LNCAP (cell line): ENCODE measurements around the gene FOXD1.

Experiments used
- TF ChIP-seq, protein P1 (sequence below): fragments of 450-650 bp; IDR thresholded peaks from 2 replicates; pipeline ENCODE4 v1.5.1; 2017; ENCODE audit warnings: mild to moderate bottlenecking

The FOXD1 gene

DNA sequence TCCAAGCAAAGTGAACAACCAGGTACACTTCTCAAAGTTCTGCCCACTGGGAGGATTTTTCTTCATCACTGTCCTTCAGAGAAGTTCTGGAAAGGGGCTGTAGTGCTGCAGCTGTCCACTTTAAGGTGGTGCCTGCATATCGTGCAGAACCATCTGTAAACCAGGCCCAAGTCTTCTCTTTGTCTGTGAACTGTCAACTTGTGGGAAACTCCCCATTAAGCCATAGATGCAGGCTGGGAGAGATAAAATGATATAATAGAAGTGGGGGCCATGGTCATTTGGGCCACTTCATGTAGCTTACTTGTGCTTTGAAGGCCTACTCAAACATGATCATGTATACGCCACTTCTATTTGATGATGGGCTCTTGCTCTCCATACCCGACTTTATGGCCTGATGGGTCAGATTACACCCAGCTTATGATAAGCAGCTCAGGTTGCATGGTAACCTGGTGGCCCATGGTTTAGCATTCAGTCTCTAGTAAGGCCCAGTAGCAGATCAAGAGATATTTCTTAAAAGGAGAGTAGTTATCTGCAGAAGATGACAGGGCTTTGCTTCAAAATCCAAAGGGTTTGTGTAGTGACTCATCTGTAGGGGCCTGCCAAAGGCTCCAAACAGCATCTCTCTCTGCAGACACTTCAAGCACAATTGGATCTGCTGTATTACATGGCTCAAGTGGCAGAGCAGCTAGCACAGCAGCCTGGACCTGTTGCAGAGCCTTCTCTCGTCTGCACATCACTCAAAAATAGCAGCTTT is 34.0 kb upstream of the FOXD1 start:
- TF ChIP-seq, protein P1, sequence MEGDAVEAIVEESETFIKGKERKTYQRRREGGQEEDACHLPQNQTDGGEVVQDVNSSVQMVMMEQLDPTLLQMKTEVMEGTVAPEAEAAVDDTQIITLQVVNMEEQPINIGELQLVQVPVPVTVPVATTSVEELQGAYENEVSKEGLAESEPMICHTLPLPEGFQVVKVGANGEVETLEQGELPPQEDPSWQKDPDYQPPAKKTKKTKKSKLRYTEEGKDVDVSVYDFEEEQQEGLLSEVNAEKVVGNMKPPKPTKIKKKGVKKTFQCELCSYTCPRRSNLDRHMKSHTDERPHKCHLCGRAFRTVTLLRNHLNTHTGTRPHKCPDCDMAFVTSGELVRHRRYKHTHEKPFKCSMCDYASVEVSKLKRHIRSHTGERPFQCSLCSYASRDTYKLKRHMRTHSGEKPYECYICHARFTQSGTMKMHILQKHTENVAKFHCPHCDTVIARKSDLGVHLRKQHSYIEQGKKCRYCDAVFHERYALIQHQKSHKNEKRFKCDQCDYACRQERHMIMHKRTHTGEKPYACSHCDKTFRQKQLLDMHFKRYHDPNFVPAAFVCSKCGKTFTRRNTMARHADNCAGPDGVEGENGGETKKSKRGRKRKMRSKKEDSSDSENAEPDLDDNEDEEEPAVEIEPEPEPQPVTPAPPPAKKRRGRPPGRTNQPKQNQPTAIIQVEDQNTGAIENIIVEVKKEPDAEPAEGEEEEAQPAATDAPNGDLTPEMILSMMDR = no peak

DNA sequence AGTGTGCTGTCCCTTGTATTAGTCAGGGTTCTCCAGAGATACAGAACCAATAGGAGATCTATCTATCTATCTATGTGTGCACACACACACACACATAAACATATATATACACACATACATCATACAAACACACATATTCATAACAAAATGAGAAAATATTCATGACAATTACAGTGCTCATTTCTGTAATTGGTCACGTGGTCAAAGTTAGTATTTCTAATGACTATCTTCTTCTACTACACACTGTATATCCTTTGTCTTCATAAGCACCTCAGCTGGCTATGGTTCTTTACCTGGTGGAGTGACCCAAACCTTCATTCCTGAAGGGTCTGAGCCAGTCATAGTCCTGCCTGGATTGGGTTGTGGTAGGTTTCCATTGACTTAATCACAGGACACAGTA is 31.9 kb upstream of the FOXD1 start:
- TF ChIP-seq, protein P1 = no peak

DNA sequence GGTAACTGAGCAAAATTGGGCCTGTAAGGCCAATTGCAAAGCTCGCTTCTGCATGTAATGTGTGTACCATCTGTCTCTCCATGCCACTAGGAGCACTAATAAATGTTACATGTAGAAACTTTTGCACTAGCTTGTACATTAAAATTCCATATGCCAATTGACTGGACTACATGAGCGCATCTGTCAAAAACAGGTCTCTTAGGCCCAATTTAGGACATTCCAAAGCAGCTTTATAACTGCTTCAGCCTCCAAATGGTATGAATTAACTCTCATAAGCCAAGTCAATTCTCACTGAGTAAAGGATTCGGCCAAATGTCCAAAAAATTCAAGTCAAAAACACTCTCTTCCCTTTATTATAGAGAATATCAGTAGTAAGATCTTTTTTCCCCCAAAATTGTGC is 23.5 kb upstream of the FOXD1 start:
- TF ChIP-seq, protein P1 = no peak

DNA sequence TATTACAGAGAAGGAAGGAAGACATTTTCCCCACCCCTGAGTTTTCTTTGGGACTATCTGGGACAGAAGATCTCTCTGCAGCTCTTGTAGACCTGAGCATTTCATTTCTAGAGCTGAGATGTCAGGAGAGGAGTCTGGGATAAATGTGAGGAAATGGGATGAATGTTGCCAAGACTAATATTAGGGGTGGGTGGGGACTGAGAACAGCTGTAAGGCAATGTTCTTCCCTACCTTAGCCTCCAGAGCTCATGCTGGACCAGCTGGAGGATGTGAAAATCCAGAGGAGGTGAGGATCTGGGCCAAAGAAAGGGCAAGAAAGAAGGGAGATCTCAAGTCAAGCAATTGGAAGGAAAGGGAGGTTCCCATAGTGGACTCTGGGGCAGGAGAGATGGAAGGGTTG is 23.1 kb upstream of the FOXD1 start:
- TF ChIP-seq, protein P1 = no peak

DNA sequence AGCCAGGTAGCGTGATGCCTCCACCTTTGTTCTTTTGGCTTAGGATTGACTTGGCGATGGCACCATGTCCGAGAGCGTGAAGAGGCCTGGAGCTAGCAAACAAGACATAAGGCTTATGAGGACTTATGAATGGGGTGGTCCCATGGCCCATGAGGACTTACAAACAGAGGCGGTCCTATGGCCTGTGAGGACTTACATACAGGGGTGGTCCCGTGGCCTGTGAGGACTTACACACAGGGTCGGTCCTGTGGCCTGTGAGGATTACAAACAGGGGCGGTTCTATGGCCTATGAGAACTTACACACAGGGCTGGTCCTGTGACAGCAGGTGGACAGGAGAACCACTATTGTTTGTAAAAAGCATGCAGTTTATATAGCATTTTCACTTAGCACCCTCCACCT is 21.3 kb upstream of the FOXD1 start:
- TF ChIP-seq, protein P1 = no peak

DNA sequence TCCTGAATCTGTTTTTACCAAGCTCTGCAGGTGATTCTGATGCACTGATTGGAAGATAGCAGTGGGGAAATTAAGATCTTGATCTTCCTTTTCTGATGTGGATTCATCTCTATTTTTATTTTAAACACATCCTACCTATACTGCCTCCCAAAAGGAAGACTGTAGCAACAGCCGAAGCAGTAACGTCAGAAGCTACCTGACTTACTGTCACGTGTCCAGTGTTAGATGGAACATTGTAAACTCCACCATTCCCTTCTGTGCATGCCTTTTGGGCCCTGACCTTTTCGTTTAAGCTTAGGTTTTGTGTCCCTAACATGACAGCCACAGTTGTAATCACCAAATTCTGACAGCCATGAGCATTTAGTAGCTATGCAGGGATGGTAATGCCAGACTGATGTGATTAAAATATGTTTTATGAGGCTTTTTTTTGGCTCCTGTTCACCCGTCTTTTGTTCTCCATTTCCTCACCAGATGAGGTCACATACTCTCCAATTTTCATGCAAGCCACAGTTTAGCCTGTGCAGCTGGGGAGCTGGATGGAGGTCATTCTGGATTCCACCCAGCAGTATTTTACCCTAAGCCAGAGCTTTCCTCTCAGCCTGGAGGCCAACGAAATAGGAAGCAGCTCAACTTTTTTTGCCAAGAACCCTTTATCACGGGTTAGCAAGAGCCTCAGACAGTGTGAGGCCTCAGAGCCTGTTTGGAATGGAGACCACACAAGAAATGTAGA is 15.6 kb upstream of the FOXD1 start:
- TF ChIP-seq, protein P1 = no peak

DNA sequence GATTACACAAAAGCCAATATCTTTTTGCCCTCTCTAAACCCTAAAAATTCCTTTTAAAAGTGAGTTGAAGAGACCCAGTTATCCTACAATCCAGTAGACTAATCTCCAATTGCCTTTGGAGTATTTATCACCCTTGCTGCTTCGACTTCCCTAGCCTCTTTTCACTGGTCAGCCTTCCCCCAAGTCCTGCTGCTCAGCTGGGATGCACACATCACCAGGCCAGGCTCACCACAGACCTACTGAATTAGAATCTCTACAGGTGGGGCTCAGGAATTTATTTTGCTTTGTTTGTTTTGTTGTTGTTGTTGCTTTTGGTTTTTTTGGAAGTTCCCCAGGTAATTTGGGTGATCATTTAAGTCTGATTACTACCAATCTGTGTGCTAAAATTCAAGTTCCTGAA is 11.6 kb upstream of the FOXD1 start:
- TF ChIP-seq, protein P1 = no peak
